IPS-15b (cell line): ENCODE data around the gene GALNT9.

ENCODE experiments used
- H3K27me3 ChIP-seq: one replicate; pipeline ENCODE4 v1.6.1; 2013; ENCODE audit warnings: low read length; ENCODE audit not compliant: control insufficient read depth, insufficient read depth
- H3K36me3 ChIP-seq: one replicate; pipeline ENCODE4 v1.6.1; 2013; ENCODE audit warnings: low read length; ENCODE audit not compliant: control insufficient read depth, insufficient read depth
- H3K4me1 ChIP-seq: one replicate; pipeline ENCODE4 v1.6.1; 2013; ENCODE audit warnings: mild to moderate bottlenecking, low read length; ENCODE audit not compliant: control insufficient read depth, insufficient read depth
- H3K4me3 ChIP-seq: one replicate; pipeline ENCODE4 v1.5.1; 2013; ENCODE audit warnings: low read depth, low read length
- H3K9ac ChIP-seq: one replicate; pipeline ENCODE4 v1.6.1; 2013; ENCODE audit warnings: low read depth, mild to moderate bottlenecking, low read length
- H3K9me3 ChIP-seq: one replicate; pipeline ENCODE4 v1.6.1; 2013; ENCODE audit warnings: mild to moderate bottlenecking, low read length; ENCODE audit not compliant: control insufficient read depth, insufficient read depth

GALNT9 gene

GRCh38 chr12:132319359-132319950 lies 9.9 kb downstream of the GALNT9 start:
- no peaks in the 10 kb centered on the region for H3K36me3 ChIP-seq
- no peaks in the 10 kb centered on the region for H3K4me1 ChIP-seq
- no peaks in the 10 kb centered on the region for H3K27me3 ChIP-seq
- H3K9ac ChIP-seq = no peak overlapping the region
- H3K4me3 ChIP-seq = no peak overlapping the region
- no peaks in the 10 kb centered on the region for H3K9me3 ChIP-seq

DNA sequence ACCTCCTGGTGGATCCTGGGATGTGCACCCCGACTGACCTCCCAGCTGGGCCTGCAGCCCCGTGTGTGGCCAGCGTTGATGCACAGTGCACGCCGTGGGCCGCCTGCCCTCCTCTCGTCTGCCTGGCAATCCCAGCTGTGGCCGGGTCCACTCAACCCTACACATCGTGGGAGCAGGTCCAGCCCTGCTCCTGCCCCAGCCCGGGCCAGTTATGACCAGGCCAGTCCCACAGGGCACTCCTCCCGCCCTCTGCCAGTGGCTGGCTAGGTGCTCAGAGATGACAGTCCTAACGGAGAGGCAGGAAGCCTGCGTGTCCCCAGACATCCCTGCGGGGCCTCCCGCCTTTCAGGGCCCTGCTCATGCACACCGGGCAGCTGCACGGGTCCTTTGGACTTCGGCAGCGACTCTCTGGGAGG lies 10.8 kb downstream of the GALNT9 start:
- Histone ChIP-seq H3K4me3 (no peak overlapping the region), H3K27me3 (no peaks in the 10 kb centered on the region), H3K36me3 (no peaks in the 10 kb centered on the region), H3K4me1 (no peaks in the 10 kb centered on the region), H3K9me3 (no peaks in the 10 kb centered on the region), H3K9ac (no peak overlapping the region)

GRCh38 chr12:132318135-132318534 lies 11.3 kb downstream of the GALNT9 start:
- Histone ChIP-seq H3K9ac (no peak overlapping the region), H3K4me1 (no peaks in the 10 kb centered on the region), H3K27me3 (no peaks in the 10 kb centered on the region), H3K36me3 (no peaks in the 10 kb centered on the region), H3K4me3 (no peak overlapping the region), H3K9me3 (no peaks in the 10 kb centered on the region)

DNA sequence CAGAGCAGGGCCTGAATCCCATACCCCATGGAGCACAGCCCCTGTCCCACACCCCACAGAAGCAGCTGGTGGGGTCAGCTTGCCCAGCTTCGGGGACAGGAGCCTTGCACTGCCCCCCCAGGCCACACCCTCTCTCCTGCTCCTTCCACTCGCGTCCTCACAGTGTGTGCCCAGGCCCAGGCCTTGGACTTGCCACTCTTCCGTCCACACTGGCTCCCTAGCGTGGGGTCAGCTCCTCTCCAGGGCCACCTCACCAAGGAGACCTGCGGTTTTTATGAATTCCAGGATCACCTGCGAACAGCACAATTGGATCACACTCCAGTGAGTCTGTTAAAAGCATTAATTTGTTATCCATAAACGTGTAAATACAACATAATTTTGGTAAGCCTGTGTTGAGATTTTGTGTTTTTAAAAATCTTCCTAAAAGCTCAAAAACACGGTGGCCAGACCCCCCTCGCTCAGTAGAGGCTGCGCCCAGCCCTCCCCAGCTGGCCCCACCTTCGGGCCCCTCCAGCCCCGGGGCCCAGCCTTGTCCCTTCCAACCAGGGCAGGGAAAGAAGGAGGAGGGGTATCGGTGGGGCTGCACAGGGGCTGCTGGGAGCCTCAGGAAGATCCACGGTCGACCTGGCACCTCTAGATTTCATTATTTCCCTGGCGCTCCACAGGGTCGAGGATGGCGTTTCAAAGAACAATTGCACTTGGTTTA lies 12.0 kb downstream of the GALNT9 start:
- H3K9me3 ChIP-seq = no peaks in the 10 kb centered on the region
- H3K4me3 ChIP-seq = no peak overlapping the region
- H3K36me3 ChIP-seq = no peaks in the 10 kb centered on the region
- no peaks in the 10 kb centered on the region for H3K4me1 ChIP-seq
- no peak overlapping the region for H3K9ac ChIP-seq
- no peaks in the 10 kb centered on the region for H3K27me3 ChIP-seq

GRCh38 chr12:132316497-132317232 lies 12.7 kb downstream of the GALNT9 start:
- H3K27me3 ChIP-seq = no peaks in the 10 kb centered on the region
- no peaks in the 10 kb centered on the region for H3K36me3 ChIP-seq
- H3K9ac ChIP-seq = no peak overlapping the region
- no peak overlapping the region for H3K4me3 ChIP-seq
- no peaks in the 10 kb centered on the region for H3K4me1 ChIP-seq
- H3K9me3 ChIP-seq = no peaks in the 10 kb centered on the region

DNA sequence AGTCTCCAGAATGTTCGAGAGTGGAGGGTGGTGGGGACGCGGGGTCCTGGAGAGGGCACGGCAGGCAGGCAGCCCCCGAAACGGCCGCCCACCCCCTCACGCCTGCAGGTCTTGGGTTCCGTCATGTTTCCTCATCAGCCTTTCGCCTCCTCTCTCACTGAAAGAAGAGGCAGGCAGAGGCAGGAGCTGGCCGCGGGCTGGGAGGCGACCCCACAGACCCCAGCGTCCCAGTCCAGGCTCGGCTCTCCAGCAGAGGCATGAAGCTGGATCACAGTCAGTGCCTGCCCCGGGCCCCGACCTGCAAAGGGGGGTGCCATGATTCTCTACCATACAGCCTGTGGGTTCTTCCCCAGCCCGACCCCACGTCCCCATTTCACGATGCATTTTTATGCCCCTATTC lies 13.4 kb downstream of the GALNT9 start:
- no peak overlapping the region for H3K4me3 ChIP-seq
- no peaks in the 10 kb centered on the region for H3K36me3 ChIP-seq
- no peaks in the 10 kb centered on the region for H3K4me1 ChIP-seq
- no peaks in the 10 kb centered on the region for H3K9me3 ChIP-seq
- no peak overlapping the region for H3K9ac ChIP-seq
- no peaks in the 10 kb centered on the region for H3K27me3 ChIP-seq

GRCh38 chr12:132315507-132315906 lies 13.9 kb downstream of the GALNT9 start:
- H3K27me3 ChIP-seq = no peaks in the 10 kb centered on the region
- H3K4me1 ChIP-seq = no peaks in the 10 kb centered on the region
- no peak overlapping the region for H3K4me3 ChIP-seq
- no peaks in the 10 kb centered on the region for H3K36me3 ChIP-seq
- H3K9me3 ChIP-seq = no peaks in the 10 kb centered on the region
- H3K9ac ChIP-seq = no peak overlapping the region

- Histone ChIP-seq H3K9ac (no peak overlapping the region), H3K9me3 (no peaks in the 10 kb centered on the region), H3K27me3 (no peaks in the 10 kb centered on the region), H3K4me1 (no peaks in the 10 kb centered on the region), H3K4me3 (no peak overlapping the region), H3K36me3 (no peaks in the 10 kb centered on the region)
Measured at GRCh38 chr12:132314516-132315233, 14.7 kb downstream of the GALNT9 start.

DNA sequence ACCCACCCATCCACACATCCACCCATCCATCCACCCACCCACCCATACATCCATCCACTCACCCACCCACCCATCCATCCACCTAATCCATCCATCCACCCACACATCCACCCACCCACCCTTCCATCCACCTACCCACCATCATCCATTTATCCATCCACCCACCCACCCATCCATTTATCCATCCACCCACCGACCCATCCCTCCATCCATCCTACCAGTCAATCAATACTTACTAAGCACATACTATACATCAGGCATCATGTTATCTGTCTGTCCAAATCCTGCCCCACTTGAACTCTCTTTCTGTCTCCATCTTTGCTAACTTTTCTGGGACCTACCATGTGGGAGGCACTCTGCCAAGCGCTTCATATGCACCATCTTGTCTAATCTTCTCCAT lies 15.4 kb downstream of the GALNT9 start:
- Histone ChIP-seq H3K9ac (no peak overlapping the region), H3K4me1 (no peaks in the 10 kb centered on the region), H3K4me3 (no peak overlapping the region), H3K36me3 (no peaks in the 10 kb centered on the region), H3K9me3 (no peaks in the 10 kb centered on the region), H3K27me3 (no peaks in the 10 kb centered on the region)

- Histone ChIP-seq H3K9ac (no peak overlapping the region), H3K9me3 (no peaks in the 10 kb centered on the region), H3K27me3 (no peaks in the 10 kb centered on the region), H3K4me3 (no peak overlapping the region), H3K36me3 (no peaks in the 10 kb centered on the region), H3K4me1 (no peaks in the 10 kb centered on the region)
Measured at GRCh38 chr12:132313182-132313581, 16.2 kb downstream of the GALNT9 start.

GRCh38 chr12:132312516-132312915 lies 16.9 kb downstream of the GALNT9 start:
- H3K4me1 ChIP-seq = no peaks in the 10 kb centered on the region
- H3K27me3 ChIP-seq = no peaks in the 10 kb centered on the region
- no peaks in the 10 kb centered on the region for H3K36me3 ChIP-seq

More at GRCh38 chr12:132312516-132312915, 16.9 kb downstream of the GALNT9 start:
- H3K9ac ChIP-seq = no peak overlapping the region
- H3K9me3 ChIP-seq = no peaks in the 10 kb centered on the region
- H3K4me3 ChIP-seq = no peak overlapping the region
